NCI-H774 (cell line): Measurements from ENCODE around the gene CENPN.

ENCODE experiments used
- DNase-seq: peaks from one replicate; lab custom pipeline; 2025; lab: John Stamatoyannopoulos, UW

The CENPN gene

DNA sequence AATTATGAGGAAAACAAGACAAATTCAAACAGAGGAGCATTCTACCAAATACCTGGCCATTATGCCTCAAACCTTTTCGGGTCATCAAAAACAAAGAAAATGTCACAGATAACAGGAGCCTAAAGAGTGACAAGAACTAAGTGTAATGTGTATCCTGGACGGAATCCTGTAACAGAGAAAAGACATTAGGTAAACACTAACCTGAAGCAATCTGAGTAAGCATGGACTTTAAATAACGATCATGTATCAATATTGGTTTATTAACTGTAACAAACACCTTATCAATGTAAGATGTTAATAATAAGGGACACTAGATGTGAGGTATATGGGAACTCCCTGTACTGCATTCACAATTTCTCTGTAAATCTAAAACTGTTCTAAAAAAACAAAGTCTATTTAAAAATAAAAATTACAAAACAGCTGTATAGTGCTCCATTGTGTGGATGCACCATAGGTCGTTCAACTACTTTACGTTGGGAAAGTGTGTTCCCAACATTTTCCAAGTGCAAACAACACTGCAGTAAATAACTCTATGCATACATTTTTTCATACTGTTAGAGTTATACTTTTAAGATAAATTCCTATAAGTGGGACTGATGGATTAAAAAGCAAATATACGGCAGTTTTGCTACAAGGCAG, 15.1 kb upstream of the CENPN start:
- no peak for DNase-seq

DNA sequence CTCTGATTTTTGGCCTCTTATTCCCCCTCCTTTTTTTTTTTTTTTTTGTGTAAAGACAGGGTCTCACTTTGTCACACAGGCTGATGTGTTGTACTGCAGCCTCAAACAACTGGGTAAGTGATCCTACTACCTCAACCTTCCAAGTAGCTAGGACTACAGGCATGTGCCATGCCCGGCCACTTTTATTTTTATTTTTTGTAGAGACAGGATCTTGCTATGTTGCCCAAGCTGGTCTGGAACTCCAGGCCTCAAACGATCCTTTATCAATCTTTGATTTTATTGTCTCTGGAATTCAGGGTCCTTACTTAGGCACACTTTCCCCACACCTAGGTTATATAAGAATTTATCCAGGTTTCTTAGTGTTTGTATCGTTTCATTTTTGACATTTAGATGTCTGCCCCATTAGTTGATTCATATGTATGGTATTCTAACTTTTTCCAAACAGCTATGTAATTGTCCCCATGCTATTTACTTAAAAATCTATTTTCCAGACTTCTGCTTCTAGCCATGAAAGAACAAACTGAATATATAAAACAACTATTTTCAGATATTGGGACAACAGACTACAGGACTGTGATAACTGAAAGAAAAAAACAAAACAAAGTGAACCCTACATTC, 14.2 kb upstream of the CENPN start:
- DNase-seq: no peak

DNA sequence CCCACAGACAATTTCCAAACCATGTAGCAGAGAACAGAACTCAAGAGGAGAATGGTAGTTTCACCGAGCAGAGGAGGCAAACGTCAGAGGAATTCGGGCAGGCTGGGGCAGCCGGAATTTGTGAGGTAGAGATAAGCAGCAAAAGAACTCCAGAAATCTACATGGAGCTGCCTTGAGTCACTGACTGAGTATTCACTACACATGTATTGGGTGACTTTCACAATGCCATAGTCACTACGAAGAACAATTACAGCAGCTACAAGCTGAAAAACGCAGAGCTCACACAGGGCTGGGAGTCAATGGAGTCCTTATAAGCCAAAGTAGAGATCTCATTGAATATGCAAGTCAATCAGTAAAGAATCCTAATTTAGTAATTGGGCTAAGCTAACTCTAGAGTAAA, 13.7 kb upstream of the CENPN start:
- no peak for DNase-seq

DNA sequence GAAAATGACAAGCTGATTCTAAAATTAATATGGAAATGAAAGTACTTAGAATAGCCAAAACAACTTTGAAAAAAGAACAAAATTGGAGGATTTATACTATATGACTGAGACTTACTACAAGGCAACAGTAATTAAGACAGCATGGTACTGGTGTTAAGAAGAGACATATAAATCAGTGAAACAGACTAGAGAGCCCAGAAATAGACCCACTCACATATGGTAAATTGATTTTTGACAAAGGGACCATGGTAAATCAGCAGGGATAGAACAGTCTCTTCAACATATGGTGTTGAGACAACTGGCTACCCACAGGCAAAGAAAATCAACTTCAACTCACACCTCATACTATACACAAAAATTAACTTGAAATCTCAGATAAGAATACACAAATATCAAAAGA, 13.2 kb upstream of the CENPN start:
- DNase-seq: no peak

DNA sequence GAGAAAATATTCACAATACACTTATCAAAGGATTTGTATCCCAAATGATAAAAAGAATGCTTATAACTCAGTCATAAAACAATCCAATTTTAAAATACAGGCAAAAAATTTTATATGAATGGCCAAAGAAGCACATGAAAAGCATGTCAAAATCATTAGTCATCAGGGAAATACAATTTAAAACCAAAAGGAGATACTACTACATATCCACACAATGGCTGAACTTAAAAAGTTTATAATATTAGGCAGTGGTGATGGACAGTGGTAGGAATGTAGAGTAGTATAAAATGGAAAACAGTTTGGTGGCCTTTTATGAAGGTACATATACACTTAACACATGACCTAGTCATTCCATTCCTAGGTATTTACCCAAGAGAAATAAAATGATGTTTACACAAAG, 12.6 kb upstream of the CENPN start:
- DNase-seq: no peak

DNA sequence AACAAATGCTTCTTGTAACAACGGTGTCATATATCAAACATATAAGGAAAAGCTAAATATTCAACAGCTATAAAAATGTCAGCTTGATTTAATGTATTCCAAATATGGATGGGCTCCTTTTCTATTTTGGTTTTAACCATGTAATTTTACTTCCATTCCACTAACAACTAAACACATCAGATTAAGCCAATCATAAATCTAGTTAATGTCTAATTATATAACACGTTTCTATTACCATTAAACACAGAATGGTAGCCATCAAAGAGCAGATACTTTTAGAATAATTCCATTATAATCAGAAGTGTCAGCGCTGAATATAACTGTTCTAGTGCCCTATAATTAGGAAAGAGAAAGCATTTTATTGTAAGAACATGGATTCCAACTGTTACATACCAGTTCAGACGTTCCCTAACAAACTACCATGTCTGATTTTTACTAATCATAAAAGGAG, 10.3 kb upstream of the CENPN start:
- DNase-seq: no peak

DNA sequence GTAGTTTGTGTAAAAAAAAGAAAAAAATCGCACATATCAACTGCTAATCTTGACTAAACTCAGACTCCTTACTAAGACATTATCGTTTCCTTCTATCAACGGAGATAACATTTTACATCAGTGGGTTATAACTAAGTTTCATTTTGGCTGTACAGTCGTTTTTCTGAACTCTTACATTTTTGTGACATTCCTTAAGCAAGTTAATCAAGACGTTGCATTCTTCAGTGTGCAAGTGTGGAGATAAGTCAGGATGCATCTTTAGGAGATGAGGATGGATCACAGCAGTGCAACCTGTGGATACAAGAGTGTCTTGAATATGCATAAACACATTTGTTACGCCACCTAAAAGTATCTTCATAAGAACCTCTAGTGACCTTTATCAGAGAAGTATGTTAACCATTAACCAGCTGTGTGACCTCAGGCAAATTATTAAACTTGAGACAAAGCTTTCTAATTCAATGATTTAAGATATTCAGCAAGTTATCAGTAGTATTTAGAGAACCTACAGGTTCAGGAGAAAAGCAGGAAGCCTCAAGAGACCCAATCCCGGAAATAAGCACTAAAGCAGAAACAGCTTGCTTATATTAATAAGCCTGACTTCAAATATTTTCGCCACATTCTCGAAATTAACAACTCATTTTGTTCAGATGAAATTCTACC, 9.7 kb upstream of the CENPN start:
- DNase-seq: no peak

DNA sequence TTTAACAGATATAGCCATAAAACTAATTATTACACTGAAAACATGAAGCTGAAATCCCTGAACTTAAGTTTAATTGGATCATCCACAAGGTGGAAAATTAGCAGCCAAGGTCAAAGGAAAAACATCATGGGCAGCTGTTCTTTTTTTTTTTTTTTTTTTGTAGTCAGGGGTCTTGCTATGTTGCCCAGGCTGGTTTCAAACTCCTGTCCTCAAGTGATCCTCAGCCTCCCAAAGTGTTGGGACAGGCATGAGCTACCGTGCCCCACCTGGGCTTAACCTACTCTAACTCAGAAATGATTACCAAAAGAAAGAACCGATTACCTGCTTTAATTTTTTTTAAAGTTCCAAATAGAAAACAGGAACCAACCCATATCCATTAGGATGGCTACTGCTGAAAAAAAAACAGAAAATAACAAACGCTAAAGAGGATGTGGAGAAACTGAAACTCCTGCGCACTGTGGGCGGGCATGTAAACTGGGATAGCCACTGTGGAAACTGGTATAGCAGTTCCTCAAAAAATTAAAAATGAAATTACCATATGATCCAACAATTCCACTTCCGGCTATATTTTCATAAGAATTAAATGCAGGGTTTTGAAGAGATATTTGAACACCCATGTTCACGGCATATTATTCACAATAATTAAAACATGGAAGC, 8.9 kb upstream of the CENPN start:
- DNase-seq: no peak

DNA sequence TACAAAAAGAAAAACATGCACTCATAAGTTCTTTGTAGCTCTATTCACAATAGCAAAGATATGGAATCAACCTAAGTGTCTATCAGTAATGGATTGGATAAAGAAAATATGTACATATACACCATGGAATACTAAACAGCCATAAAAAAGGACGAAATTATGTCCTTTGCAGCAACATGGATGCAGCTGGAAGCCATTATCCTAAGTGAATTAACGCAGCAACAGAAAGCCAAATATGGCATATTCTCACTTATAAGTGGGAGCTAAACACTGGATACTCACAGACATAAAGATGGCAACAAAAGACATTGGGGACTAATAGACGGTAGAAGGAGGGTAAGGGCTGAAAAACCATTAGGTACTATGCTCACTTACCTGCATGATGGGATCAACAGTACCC, 6.1 kb upstream of the CENPN start:
- no peak for DNase-seq

DNA sequence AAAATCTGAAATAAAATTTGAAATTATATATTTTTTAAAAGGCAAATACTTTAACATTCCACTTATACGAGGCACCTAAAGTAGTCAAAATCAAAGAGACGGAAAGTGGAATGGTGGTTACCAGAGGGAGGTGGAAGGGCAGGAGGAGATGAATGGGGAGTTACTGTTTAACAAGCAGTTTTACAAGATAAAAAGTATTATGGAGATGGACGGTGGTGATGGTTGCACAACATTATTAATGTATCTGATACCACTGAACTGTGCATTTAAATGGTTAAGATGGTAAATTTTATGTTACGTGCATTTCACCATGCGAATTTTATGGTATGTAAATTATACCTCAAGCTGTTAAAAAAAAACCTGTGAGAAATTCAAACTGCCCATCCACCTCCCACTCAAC, 5.7 kb upstream of the CENPN start:
- DNase-seq: no peak

DNA sequence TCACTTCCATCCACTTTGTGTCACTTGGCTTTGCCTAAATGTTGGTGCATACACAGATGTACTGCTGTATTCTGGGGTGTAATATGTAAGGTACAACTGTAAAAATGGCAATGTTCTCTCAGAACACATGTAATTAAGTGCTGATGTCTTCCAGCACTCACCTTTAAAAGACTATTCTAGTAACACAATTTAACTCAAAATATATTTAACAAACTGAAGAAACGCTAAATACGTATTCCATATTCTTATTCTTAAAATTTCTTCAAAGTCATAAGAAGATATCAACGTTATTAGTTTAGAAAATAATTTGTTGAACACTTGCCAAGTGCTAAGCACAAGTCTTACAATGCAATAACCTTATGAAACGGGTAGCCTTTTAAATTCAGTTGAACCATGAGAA, 4.0 kb upstream of the CENPN start:
- no peak for DNase-seq

DNA sequence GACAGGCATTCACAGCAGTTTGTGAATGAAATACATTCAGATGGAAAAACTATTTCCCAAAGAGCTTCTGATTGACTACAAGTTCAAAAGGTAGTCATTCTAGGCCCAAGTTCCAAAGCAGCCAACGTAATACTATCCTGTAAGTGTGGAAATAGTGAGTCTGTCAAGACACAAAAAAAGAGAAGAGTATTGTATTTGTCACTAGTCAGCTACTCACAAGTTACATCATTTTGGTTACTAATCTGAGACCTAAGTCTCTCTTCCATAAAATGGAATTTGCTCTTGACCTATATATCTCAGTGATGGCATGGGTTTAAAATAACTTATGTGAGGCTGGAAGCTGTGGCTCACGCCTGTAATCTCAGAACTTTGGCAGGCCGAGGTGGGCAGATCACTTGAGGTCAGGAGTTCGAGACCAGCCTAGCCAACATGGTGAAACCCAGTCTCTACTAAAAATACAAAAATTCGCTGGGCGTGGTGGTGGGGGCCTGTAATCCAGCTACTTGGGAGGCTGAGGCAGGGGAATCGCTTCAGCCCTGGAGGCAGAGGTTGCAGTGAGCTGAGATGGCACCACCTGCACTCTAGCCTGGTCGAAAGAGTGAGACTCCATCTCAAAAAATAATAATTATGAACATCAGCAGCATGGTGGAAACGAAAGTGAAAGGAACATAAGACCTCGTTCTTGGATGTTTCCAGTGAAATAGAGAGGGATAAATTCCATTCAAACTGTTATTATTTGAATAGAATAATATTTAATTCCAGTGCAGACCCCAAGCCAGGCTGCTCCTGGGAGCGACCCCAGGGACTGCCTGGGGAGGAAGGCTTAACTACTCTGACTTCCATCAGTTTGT, 3.2 kb upstream of the CENPN start:
- DNase-seq: no peak

DNA sequence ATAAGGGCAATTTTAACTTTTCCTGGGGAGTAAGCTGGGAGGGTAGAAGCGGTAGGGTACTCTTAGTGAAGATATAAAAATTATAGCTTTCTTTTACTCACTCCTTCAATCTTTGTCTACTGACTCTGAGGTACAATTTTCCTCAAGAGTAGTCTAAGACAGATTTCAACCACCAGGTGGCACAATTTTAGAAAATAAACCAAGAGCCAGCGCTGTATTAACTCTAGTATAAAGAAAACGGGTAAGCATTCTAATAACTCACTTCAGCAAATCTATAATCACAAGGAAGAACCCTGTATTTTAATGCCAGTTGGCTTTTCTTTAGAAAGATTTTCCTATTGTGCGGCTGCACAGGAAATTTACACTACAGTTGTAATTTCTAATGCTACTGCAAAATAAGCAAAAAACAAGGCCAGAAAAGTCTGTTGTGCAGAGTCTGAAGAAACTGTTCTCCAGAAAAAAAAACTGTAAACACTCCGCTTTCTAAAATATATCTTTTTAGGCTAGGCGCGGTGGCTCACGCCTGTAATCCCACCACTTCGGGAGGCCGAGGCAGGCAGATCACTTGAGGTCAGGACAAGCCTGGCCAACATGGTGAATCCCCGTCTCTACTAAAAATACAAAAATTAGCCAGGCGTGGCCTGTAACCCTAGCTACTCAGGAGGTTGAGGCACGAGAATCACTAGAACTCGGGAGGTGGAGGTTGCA, 2.2 kb upstream of the CENPN start:
- no peak for DNase-seq

DNA sequence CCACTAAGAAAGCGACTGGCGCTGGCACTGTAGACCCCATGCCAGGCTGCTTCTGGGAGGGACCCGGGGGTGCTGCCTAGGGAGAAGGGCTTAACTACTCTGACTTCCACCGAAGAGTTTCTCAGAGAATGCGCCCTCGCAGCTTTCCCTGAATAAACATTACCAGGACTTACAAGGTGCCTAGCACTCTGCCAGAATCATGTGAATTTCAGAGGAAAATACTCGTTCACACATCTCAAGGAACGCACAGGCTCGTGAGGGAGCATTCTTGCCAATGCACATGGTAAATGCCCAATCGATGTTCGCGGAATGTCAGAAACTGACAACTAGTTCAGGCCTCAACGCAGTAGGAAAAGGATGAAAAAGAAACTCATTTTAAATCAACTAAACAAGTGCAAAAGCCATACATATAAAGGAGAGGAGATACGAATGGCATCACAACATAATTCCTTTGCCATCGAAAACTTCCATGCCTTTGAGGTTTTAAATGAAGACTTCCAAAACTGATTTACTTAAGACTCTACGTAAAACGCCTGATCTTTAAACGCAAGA, 1.3 kb upstream of the CENPN start:
- no peak for DNase-seq

DNA sequence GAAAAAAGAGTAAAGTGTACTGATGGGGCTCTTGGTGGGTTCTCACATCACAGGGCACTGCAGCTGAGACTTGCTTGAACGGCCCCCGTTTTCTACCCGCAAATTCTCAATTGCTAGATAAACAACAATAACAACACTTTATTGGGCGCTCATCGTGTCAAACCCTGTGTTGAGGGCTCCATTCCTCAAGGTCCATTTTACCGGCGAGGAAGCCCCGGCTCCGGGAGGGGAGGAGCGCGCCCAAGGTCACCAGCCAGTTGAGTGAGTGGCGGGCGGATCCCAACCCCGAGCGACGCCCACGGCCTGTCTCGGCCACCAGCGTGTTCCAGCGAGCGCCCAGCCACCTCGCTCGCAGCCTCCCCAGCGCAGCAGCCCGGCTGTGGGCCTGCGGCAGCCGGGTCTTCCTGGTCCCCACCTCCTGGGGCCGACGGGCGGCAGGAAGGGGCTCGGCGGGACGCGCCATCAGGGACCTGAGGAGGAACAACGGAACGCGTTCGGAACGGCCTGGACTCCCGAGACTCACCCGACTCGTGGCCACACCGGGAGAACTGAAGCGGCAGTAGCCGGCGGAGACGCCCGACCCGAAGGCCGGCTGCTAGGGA, 702 bp upstream of the CENPN start:
- DNase-seq: no peak

DNA sequence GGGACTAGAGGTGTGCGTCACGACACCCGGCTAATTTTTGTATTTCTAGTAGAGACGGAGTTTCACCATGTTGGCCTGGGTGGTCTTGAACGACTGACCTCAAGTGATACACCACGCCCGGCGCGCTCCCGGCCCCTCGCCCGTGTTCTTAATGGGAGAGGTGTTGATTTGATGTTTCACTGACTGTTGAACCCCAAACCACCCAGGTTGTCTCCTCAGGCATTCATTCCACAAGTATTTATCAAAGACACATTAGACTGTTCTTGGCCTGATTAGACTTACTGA, 1.4 kb downstream of the CENPN start:
- DNase-seq: no peak

DNA sequence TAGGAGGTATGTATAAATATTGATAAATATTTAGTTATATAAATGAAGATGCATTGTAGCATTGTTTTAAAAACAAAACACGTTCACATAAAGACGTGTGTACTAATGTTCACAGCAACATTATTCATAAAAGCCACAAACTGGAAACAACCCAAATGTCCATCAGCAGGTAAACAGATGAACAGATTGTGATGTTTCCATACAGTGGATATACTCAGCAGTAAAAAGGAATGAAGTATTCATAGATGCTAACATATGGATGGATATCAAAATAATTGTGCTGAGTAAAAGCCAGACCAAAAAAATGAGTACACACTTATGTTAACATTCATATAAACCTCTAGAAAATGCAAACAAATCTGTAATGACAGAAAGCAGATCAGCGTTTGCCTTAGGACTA, 6.0 kb downstream of the CENPN start:
- DNase-seq: no peak

DNA sequence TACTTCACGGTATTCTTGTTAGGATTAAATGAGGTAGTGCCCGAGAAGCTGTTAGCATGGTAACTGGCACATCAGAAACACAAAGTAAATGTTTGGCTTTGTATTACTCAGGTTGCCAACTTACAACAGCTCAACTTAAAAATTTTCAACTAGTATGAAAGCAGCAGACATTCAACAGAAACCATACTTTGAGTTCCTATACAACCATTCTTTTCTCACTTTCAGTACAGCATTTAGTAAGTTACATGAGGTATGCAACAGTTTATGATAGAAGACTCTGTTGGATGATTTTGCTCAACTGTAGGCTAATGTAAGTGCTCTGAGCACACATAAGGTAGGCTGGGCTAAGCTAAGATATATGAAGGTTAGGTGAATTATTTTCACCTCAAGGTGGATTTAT, 7.7 kb downstream of the CENPN start:
- no peak for DNase-seq

DNA sequence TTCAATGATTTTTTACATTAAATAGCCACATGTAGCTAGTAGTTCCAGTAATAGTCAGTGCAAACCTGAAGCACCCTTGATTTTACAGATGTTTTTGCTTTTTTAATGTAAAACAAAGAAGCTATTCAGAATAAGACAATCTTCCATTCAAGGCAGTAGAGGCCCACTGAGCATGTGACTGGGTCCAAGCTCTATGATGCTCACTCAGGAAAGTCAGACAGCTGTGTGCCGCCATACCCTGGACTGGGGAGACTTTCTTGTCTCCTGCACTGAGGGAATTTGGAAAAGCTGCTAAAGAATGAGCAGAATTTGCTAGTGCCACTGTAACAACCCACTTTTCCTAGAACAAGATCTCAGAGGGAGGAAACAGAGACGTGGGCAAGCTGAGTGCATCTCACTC, 11.5 kb downstream of the CENPN start:
- DNase-seq: no peak

DNA sequence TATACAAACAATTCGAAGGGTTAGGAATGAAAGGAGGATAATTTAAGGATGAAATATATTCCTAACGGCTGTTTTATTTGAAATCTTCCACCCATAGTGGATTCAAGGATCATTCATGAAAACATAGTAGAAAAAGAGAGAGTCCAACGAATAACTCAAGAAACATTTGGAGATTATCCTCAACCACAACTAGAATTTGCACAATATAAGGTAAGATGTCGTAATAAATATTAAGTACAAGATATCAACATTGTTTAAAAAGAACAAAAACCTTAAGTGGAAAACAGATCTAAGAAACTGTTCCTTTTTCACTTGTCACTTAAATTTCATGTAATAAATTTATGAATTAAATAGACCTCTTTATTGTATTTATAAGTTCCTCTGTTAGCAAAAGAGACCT, 19.4 kb downstream of the CENPN start:
- DNase-seq: no peak

DNA sequence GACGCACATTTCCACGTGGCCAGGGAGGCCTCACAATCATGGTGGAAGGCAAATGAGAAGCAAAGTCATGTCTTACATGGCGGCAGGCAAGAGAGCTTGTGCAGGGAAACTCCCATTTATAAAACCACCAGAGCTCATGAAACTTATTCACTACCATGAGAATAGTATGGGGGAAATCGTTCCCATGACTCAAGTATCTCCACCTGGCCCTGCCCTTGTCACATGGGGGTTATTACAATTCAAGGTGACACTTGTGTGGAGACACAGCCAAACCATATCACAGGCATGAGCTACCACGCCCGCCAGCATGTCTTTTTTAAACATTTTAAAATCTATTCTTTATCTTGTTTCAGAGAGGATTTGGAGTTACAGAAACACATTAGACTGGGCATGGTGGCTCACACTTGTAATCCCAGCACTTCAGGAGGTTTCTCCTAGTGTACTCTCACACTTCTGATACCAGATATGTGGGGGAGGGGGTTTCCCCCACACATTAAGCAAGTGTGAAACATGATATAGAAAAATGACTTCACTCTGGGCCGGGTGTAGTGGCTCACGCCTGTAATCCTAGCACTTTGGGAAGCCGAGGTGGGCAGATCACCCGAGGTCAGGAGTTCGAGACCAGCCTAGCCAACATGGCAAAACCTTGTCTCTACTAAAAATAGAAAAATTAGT, 23.1 kb downstream of the CENPN start:
- DNase-seq: no peak
